ENCODE data around the gene SAMD1.

Gene SAMD1

GRCh38 chr19:14090509-14091080 is at the start of gene SAMD1:
SAMD1 (minus strand) TSS chr19:14090751.
- peak in 1 of 2 experiments; percentile 87 for DNase-seq

GRCh38 chr19:14139944-14140343 is 49.4 kb upstream of the SAMD1 start:
- DNase-seq, result no peak

GRCh38 chr19:14138576-14139265 is 48.2 kb upstream of the SAMD1 start:
- no peak for DNase-seq

DNA sequence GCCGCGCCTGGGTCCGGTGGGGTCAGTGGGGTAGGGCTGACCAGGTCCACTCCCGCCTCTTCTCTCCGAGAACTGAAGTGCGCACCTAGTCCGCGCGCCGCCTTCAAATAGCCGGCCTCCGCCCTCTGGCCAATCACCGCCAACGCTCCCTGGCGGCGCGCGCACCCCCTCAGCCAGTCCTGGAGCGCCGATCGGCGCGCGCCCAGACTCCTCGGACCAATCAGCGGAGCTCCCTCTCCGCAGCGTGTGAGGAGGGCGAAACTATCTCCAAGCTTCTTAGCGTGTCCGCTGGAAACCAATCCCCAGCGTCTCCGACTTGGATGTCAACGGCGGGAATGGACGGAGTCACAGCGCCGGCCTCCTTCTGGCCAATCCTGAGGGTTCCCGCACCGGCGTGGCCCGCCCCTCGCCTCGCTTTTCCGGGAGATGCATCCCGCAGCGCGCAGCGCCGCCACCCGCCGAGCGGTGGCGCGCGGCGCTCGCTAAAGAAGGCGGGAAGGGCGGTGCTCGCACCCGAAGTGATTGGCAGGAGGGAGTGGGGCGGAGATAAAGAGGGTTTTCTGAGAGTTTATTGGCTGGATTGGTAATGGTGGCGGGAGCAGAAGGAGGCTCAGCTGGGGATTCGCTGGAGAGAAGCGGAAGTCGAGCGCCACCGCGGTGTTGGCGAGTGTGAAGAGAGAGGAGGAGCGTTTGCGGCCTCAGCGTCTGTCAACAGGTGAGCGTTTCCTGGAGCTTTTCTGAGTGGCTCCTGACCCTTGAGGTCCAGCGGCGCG is 46.1 kb upstream of the SAMD1 start, which contains the start of gene ASF1B:
TSS of gene ASF1B (minus strand) at position 81 of the 773 bp plus-strand sequence. CDS start 133 bp downstream, outside the sequence.
- peak; percentile 99 to 100 for DNase-seq

DNA sequence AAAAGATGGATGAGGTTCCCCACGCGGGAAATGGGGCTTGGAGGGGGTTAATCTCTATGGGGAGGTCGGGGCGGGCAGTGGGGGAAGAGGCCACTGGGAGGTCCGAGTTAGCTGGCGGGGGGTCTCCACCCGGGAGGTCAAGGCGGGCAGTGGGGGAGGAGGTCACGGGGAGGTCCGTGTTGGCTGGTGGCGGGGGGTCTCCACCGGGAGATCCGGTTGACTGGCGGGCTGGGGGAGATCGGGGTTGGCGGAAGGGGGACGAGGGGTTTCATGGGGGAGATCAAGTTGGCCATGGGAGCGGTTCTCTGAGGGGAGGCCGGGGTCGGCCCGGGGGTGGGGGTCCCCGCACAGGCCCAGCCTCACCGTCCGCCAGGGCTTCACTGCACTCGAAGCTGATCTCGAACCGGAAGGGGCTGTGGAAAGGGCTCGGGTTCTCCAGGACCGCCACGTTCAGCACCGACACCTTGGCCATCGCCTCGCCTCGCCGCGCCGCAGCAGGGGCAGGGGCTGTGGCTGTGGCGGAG is 45.5 kb upstream of the SAMD1 start:
- no peak for DNase-seq

- DNase-seq, result no peak
These were observed 44.8 kb upstream of the SAMD1 start for GRCh38 chr19:14135355-14135754.

DNA sequence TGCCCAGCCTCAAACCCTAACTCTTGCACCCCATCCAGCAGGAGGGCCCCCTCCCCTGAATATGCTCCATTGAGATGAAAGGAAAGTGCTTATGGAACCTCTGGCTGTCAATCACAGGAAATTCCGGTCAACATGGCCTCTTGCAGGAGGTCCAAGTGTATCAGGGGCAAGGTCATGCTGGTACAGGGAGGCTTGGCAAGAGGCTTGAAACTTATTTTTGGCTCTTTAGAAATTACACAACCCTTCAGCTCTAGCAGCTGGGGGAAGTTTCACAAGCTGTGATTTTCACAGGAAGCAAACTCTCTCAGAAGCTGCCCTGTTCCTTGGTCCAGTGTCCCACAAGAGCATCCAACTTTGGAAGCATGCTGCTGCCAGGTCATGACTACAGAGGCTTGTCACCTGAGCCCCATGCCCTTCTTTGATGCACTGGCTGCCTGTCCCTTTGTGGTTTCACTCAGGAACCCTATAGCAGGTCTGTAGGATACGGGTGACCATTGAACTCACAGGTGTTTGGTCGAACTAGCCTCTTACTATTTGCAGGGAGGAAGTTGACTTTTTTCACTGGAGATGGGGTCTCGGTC is 37.5 kb upstream of the SAMD1 start:
- no peak for DNase-seq

DNA sequence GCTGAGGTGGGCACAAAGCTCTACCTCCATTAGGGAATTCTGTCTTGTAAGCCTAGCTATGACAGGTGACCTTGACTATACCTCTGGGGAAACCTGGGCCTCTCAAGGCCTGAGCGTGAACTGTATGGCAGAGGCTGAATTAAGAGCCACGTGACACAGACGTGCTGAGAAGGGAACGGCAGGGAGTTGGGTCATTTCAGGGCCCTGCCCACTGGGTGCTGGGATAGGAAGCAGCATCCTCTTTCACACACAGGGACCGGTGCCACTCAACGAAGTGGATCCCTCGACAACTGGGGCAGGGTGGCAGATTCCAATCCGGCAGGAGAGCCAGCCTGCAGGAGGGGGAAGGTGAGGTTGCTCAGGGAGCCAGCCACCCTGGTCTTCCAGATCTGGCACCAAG is 36.6 kb upstream of the SAMD1 start:
- DNase-seq, result no peak

DNA sequence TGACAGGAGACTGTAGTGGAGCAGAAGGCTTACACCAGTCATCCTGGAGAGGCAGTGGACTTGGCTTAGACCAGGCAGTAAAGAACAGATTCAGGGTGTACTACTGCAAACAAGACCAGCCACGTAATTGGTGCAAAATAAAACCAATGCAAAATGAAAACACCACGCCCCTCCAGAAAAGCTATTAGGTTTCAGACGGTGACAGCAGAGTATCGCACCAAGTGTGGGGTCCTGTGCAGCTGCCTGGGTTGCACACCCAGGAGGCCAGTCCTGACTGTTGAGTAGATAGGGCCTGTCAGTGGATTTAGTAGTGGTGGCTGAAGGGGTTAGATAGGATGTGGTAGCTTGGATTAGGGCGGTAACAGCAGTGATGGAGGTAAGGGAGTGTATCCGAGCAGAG is 32.4 kb upstream of the SAMD1 start:
- no peak for DNase-seq

- DNase-seq, result no peak
These were observed 29.9 kb upstream of the SAMD1 start for GRCh38 chr19:14120497-14120780.

- no peak for DNase-seq
These were observed 29.3 kb upstream of the SAMD1 start for GRCh38 chr19:14119644-14120496.

- no peak for DNase-seq
These were observed 28.6 kb upstream of the SAMD1 start for GRCh38 chr19:14119146-14119545.

DNA sequence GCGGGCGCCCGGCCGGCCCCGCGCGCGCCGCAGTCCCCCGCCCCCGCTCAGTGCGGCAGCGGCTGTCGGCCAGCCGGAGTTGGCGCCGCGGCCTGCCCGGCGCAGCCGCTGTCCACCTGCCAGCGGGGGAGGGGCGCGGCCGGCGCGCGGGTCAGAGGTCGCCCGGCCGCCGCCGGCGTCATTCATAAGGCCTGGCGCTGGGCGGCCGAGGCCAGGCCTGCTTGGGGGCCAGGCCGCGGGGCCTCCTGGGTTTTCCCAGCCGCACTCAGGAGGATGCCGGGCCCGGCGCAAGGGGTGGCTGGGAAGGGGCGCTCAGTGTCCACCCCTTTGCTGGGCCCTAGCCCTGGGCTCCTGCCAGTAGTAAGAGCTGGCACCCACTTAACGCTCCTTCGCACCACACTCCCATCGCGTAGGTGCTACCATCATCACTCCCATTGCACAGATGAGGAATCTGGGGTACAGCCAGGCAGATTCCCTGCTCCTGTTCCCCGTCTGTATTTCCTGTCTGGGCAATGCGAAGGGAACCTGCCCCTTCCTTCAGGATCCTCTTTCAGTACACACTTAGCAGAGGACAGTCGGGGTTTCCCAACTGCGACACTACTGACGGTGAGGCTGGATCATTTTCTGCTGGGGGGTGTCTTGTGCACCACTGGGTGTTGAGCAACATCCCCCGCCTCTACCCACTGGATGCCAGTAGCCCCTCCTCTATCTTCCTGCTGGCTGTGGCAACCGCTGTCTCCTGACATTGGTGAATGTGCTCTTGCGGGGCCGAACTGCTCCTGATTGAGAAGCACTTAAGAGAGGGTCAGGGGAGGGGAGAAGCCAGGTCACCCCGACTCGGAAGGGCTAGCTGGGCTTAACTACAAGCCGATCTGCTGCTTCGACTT is 27.9 kb upstream of the SAMD1 start:
- peak in 1 of 2 experiments; percentile 65 for DNase-seq

DNA sequence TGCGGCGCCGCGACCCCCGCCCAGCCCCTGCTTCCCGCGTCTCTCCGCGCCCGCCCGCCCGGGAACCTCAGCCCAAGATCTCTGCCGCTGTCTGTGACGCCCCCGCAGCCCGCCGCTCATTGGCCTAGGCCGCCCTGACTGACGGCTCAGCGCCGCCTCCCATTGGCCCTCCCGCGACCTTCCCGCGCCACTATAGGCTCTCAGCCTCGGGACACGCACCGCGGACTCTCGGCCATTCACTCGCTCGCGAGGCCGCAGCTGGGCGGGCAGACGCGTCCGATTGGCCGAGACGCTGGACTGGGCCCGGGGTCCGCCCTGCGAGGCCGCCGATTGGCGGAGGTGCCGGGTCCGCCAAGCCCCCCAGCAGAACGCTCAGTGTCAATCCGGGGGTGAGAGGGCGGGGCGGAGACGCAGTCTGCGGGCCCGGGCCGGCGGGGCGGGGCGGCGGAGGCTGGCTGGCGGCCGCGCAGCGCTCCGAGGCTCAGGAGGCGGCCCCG is 27.2 kb upstream of the SAMD1 start, which contains the start of gene PRKACA:
TSS of gene PRKACA (minus strand) at position 95 of the 497 bp plus-strand sequence. CDS start 215 bp downstream, outside the sequence.
- peak; percentile 89 to 97 for DNase-seq

GRCh38 chr19:14116918-14117578 is 26.5 kb upstream of the SAMD1 start:
- no peak for DNase-seq

- DNase-seq, result no peak
These were observed 26.0 kb upstream of the SAMD1 start for GRCh38 chr19:14116525-14116917.

DNA sequence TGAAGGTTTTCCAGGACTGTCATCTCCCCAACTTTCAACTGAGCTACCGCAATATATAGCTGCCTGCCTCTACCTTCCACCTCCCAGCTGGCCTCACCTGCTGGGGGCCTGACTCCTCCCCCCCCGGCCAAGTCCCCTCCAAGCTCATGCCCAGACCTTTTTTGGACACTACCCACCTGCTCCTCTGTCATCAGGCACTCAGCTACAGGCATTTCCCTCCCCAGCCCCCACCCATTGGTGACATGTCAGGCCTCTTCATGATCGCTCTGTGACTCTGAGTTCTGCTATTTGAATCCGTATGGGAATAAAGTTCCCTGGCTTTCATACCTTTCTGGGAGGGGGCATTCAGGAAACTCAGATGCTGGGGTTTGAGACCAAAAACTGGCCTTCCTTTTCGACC is 25.2 kb upstream of the SAMD1 start:
- DNase-seq, result no peak

GRCh38 chr19:14114854-14115253 is 24.3 kb upstream of the SAMD1 start:
- no peak for DNase-seq

DNA sequence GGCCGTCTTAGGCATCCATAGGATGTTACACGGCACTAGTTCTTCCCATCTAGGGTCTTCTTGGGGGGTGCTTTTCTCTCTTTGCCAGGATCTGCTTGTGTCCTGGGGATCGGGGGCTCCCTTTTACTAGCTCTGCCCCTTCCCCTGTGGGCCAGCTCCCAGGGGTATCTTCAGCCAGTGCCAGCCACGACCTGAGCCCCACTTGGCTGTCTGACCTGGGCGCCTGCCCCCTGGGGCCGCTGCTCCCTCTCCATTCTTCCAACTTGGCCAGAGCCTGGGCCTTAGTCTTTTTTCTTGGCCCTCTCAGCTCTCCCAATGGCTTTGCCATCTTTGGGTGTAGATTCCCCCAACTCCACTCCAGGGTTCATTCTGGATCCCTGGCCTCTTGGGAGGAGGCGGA is 23.9 kb upstream of the SAMD1 start:
- DNase-seq, result no peak

DNA sequence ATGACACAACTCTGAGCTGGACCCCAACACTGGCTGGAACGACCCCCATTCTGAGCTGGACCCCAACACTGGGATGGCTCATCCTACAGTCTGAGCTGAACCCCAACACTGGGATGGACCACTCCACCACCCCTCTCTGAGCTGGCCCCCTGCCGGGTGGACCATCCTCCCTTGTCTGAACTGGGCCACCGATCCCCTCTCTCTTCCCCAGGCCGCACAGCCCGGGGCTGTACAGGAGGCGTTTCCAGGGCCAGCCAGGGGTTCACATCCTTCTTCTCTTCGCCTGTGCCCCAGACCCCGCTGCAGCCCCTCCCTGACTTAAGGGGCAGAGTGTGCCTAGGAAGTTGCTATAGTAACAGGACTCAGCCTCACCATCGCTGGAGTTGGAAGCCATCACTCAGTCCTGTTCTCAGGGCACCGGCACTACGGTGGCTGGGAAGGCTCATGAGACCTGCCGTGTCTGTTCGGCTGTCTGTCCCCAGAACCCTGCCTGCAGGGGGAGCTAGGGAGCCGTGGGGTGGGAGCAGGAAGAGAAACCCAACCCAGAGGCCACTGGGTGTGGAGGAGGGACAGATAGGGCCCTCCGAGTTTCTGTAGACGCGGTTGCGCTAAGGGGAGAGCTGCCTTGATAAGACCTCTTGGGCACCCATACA is 23.3 kb upstream of the SAMD1 start:
- DNase-seq, result no peak

Data from NCI-H526 (cell line).